ENCODE measurements around the gene CDYL. TPM values are rescaled to one million over a fixed set of nuclear protein-coding genes. Genes with fewer than 3 reads are reported as not detected.

The CDYL gene
- total and polyA plus RNA-seq, 2 of the 4 experiments (the other 2 are of a cell fraction): 14.2 to 92.1 TPM

DNA sequence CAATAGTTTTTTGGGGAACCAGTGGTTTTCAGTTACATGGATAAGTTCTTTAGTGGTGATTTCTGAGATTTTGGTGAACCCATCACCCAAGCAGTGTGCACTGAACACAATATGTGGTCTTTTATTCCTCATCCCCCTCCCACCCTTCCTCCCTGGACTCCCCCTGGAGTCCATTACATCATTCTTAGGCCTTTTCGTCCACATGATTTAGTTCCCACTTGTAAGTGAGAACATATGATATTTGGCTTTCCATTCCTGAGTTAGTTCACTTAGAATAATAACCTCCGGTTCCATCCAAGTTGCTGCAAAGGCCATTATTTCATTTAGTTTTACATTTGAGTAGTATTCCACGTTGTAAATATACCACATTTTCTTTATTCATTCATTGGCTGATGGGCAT lies 199.3 kb downstream of the CDYL start:
- Histone ChIP-seq H4K91ac (ENCODE audit: insufficient read depth, low read depth, low read length) (no peak overlapping the region), H4K8ac (ENCODE audit: low read depth in 2 of 2, low read length in 2 of 2) (no peak overlapping the region), H3K27me3 (ENCODE audit: control insufficient read depth, insufficient read depth, low read length) (0 out of 2 replicates have a peak, but pooled peaks cover 2% of the 10 kb centered on the region), H3K23ac (ENCODE audit: low read depth, low read length) (no peak overlapping the region), H3K36me3 (ENCODE audit: control insufficient read depth, insufficient read depth, low read length) (no peaks in the 10 kb centered on the region), H2BK5ac (ENCODE audit: low read depth, low read length, poor library complexity, severe bottlenecking) (no peak overlapping the region), H3K9me3 (ENCODE audit: control insufficient read depth, insufficient read depth, low read length) (peaks cover 8% of the 10 kb centered on the region), H4K20me1 (ENCODE audit: insufficient read depth, low read length) (no peaks in the 10 kb centered on the region), H3K18ac (ENCODE audit: low read depth, low read length) (no peak overlapping the region), H2AK5ac (ENCODE audit: low read depth, low read length) (no peak overlapping the region), H2BK20ac (ENCODE audit: low read depth, low read length) (no peak overlapping the region), H3K27ac (ENCODE audit: insufficient read depth, low read length) (no peak overlapping the region), H3K4me3 (ENCODE audit: insufficient read depth, low read depth, low read length) (no peak overlapping the region), H3K9ac (ENCODE audit: low read depth, low read length) (no peak overlapping the region), H2AFZ (replicated peaks; ENCODE audit: low read length, poor library complexity) (no peak overlapping the region), H3K4me2 (ENCODE audit: low read depth, low read length) (no peak overlapping the region), H3K4me1 (ENCODE audit: control insufficient read depth, insufficient read depth, low read length) (peaks cover 11% of the 10 kb centered on the region; the same call in 1 of the 2 replicates), H3K4ac (ENCODE audit: low read depth, low read length) (no peak overlapping the region), H3K79me1 (ENCODE audit: low read depth in 1 of 2, low read length in 2 of 2) (no peaks in the 10 kb centered on the region), H3K9me1 (ENCODE audit: insufficient read depth, low read length) (0 out of 2 replicates have a peak, but pooled peaks cover 6% of the 10 kb centered on the region), H3K14ac (replicated peaks; ENCODE audit: low read depth, low read length) (no peak overlapping the region), H2AK9ac (replicated peaks; ENCODE audit: low read depth, low read length, poor library complexity) (no peak overlapping the region), H2BK120ac (ENCODE audit: low read depth, low read length) (no peak overlapping the region), H4K5ac (ENCODE audit: low read depth, low read length) (no peak overlapping the region), H3K56ac (ENCODE audit: extremely low read depth, insufficient read depth, low read length) (no peak overlapping the region), H2BK15ac (ENCODE audit: low read depth, low read length) (no peak overlapping the region)
- ChIA-PET CTCF (no interaction called here), POLR2A (ENCODE audit: unreplicated experiment) (no interaction called here)
- BruUV-seq (replicated peaks): no TSS peak
- DNase-seq: no peak
- ATAC-seq (ENCODE audit: low read depth): no peak
- TF ChIP-seq, protein P1, sequence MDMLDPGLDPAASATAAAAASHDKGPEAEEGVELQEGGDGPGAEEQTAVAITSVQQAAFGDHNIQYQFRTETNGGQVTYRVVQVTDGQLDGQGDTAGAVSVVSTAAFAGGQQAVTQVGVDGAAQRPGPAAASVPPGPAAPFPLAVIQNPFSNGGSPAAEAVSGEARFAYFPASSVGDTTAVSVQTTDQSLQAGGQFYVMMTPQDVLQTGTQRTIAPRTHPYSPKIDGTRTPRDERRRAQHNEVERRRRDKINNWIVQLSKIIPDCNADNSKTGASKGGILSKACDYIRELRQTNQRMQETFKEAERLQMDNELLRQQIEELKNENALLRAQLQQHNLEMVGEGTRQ (IDR thresholded peaks at IDR 0.05; ENCODE audit: low read depth, low read length): no peak
- TF ChIP-seq CHD1 (IDR thresholded peaks at IDR 0.05; ENCODE audit: low read depth, low read length) (no peak), POLR2A (IDR thresholded peaks at IDR 0.05; ENCODE audit: low read depth, low read length) (no peak), FOS (IDR thresholded peaks at IDR 0.05; ENCODE audit: low read depth, low read length) (no peak), MAZ (IDR thresholded peaks at IDR 0.05; ENCODE audit: borderline replicate concordance, low read depth, low read length) (no peak)
- intact Hi-C loops (cut with micrococcal nuclease) (no loop called here), in situ Hi-C loops (cut with MboI; ENCODE audit: low sequenced_read_pairs) (no loop called here), dilution Hi-C loops (cut with HindIII; ENCODE audit: low sequenced_read_pairs, unreplicated experiment) (no loop called here)
- no CpG with 5 or more reads among the region's 3 CpGs for WGBS, 2 experiments (ENCODE audit: extremely low coverage in 2 of 2, insufficient read length in 1 of 2)

Data from IMR-90 (cell line).